GM12801 (cell line): Measurements from ENCODE around the gene SCUBE3.

ENCODE experiments used
- CTCF ChIP-seq: IDR thresholded peaks from one replicate; pipeline ENCODE4 v1.5.1; 2011; ENCODE audit warnings: control low read depth; ENCODE audit not compliant: insufficient read length; ENCODE audit errors: extremely low read depth

SCUBE3 gene

DNA sequence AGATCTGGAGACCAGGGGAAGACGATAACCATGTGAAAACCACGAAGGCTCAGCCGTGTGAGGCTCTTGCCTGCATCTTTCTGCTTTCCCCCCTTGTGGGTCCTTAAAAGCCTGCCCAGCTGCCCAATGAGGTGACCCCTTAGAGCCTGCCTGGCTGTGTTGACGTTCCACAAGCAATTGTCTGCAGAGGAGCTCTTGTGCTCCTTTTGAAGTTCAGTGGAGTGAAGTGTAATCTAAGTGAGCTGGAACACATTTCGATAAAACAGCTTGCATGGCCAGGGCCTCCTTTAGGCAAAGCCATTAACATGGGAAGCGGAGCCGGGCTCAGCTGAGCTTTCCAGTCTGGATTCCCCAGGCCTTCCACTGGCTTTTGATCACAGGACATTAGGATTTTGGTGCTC lies 45.3 kb upstream of the SCUBE3 start:
- TF ChIP-seq CTCF: no peak

DNA sequence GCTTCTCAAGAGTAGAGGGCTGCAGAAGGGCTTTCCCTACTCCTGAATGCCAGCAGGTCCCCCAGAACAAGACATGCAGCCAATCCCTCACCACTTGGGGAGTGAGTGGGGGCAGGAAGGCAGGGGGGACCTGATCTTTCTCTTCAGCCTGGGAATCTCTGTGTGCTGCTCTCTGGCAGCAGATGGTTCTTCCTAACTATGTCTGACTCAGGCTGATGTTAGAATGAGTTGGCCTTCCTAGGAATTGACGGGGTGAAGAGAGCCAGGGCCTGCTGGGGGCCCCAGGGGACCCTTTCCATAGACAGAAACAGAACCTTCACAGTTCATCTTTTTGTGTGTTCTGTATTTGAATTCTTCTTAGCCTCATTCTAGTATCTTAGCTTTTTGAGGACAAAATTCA lies 43.6 kb upstream of the SCUBE3 start:
- no peak for TF ChIP-seq CTCF

DNA sequence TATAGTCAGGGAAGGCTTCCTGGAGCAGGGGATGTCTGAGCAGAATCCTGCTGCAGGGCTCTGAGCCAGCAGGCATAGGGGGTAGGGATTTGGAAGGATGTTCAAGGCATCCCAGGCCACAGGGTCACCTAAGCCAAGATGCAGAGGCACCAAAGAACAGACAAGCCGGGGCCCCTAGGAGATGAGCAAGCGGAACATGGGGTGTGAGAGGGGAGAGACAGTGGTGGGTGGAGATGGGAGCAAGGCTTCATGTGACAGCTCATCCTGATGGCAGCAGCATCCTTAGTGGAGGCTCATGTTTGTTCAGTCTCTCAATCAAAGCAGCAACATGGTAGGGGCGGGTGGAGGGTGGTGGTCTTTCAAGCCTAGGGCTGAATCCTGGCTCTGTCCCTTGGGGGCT lies 42.9 kb upstream of the SCUBE3 start:
- TF ChIP-seq CTCF: no peak

DNA sequence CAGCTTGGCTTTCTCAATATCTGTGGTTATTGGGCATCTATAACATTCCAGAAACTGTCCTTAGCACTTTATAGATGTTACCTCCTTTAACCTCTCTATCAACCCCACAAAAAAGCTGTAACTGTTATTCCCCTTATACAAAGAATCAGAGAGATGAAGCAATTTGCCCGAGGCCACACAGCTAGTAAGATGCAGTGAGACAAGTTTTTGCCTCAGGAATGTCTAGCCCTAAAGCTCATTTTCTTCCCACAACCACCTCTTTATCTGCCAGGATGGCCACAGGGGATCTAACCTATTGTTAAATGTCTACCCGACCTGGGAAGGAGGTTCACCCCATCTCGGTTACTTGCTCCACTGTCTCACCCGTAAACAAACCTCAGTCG lies 40.7 kb upstream of the SCUBE3 start:
- TF ChIP-seq CTCF: no peak

DNA sequence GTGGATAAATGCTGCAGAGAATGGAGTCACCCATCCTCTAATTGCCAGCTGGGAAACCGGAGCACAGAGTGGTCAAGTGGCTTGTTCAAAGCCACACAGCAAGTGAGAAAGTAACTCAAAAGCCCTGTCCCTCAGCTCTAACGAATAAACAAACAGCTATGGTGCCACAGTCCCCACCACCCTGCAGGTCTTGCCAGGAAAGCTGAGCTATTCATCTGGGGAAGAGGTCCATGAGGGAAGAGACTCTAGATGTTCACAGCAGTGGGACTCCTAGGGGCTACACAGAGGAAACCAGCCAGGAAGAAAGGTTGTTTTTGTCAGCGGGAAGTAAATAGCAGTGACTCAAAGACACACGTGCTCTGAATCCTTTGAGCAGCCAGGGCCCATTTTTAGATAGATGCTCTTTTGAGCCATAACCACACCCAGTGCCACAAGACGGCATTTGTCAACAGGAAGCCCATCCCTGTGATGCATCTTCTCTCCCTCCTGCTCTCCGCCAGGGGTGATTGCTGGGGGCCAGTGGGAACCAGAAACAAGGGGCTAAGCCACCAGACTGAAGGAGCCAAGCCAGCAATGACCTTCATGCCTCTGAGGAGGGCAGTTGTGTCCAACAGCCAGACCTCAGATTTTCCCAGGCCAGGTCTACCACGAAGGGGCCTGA lies 40.2 kb upstream of the SCUBE3 start:
- no peak for TF ChIP-seq CTCF

DNA sequence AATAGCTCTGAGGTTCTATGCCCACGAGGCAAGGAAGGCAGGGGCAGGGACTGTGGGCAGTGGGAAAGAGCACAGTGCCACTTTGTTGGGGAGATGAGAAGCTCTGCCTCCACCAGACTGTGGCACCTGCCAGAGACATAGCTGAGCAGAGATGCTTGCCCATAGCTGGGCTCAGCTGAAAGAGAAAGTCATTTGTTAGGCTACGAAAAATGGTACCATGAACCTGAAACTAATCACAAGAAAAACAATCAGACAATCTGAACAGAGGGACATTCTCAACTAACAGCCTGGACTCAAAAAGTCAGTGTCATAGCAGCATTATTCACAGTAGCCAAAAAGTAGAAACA lies 39.7 kb upstream of the SCUBE3 start:
- TF ChIP-seq CTCF: no peak

- no peak for TF ChIP-seq CTCF
Measured at GRCh38 chr6:35174501-35174900, 39.3 kb upstream of the SCUBE3 start.
